NCI-H128 (cell line): ENCODE measurements around the gene BEST3.
"Not testable (repeated sequence)": the region's sequence is repeated elsewhere in the genome, so short reads cannot be mapped to it uniquely, and the experiment has no call there.

Experiments
- DNase-seq: peaks from one replicate; lab custom pipeline; 2025; ENCODE audit not compliant: unreplicated experiment; lab: John Stamatoyannopoulos, UW

Gene BEST3

DNA sequence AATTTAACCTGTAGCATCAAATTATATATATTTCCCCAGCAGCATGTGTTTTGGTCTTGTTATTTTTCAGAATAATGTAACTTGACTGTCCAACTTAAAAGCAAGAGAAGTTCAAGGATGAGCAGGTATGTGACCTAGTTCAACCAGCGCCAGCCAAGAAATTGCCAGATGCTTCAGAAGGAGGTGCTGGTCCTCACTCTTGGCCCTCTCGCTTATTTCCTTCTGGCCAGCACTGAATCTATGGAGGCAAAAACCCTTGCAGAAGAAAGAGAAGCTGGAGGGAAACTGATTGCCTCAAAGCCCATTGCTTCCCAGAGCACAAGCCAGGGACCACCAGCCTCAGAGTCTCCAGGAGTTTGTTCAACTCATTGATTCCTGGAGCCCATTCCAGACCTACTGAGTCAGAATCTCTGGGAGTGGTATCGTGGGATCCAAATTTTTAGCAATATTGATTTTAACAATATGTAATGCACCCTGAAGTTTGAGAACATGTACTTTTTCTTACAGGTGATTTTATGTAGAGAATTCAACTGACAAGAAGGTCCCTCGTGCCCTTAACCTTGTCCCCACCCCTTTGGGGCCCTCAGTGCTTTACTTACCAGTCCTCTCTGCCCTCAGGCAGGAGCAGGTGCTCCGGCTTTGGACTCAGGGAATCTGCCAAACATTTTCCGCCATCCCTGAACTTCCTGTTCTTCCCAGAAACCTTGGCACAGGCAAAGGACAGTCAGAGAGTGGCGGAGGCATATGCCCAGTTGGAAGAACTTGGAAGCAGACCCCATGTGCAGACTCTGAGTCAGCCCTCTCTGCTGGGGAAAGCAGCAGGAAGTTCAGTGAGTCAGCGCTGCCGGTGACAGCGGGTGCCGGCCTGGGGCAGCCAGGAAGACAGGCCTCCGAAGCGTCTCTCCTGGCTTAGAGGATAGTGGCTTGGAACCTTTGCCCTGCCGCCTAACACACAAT is 10.4 kb downstream of the BEST3 start:
- DNase-seq, result no peak

DNA sequence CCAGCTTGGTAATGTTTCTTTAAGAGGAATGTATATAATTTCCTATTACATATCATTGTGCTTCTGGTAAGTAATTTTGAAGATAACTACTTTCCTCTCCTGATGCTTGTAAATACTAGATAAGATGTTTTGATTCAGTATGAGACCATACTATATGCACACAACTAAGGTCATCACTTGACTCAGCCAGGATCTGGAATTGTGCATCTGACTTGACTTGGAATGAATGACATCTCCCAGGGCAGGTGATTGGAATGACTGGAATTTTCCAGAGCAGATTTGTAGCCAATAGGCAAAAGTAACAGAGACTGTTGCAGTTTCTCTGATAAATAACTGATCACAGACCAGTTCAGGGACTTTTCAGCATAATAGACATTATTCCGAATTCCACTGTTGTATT is 11.1 kb downstream of the BEST3 start:
- no peak for DNase-seq

- DNase-seq, result no peak
Observed at GRCh38 chr12:69687390-69687789, 11.7 kb downstream of the BEST3 start.

- no peak for DNase-seq
Observed at GRCh38 chr12:69686731-69687130, 12.4 kb downstream of the BEST3 start.

DNA sequence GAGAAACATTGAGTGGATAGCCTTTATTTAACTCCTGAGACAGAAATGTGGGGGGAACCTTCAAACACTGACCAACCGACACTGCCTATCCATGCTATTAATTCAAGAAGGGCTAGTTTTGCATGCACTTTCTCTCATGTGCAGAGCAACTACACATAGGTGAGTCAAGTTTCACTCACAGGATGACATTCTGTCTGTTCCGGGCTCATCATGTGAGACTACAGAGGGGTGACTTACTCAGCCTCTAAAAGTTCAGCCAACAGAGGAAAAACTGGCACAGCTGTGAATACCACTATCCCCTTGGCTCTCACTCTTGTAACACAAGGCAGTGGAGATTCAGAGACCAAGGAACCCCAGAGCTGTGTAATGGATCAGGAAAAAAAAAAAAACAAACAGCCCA is 13.3 kb downstream of the BEST3 start:
- no peak for DNase-seq

DNA sequence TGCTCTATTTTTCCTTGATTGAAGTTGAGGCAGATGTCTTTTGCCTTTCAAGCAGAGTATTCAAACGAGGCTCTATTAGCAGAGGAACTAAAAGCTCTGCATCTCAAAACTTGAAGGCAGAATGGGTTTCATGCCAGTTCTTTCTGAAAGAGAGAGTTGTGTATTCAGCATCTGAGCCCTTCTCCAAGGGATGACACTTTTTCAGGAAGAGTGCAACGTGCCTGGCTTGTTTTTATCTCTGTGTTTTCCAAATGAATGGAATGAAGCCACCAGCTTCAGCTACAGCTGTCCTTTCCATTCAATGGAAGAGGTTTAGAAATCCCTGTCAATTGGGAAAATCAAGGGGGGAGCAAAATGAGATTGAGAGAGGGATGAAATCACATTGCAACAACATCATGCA is 14.6 kb downstream of the BEST3 start:
- no peak for DNase-seq

GRCh38 chr12:69682110-69682755 is 16.9 kb downstream of the BEST3 start:
- DNase-seq, result no peak

- no peak for DNase-seq
Observed at GRCh38 chr12:69679119-69679518, 20.0 kb downstream of the BEST3 start.

DNA sequence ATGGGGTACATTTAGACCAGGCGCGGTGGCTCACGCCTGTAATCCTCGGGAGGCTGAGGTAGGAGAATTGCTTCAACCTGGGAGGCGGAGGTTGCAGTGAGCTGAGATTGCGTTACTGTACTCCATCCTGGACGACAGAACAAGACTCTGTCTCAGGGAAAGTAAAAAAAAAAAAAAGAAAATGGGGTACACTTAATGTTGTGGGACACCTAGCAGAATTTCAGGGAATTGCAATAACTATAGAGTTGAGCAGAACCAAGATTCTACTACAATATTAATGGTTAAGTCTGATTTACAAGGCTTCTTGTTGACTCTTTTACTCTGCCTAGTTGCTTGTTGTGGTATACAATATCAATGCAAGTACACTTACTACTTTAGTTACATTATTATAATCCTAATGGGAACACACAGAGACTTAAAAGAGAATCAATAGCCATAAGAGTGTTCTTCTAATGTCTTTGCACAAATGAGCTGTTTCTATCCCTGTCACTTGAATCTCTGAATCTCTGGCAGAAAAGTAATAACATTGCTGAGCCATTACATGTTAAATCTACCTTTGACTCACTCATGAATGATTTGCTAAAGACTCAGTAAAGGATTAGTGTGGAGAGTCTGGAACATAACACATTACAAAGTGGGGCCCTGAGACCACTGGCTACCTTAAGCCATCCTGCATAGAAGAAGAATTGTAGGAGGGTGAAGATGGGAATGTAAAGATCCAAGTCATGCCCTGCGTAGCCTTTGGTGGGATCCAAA is 22.7 kb downstream of the BEST3 start:
- no peak for DNase-seq

GRCh38 chr12:69672195-69672594 is 26.9 kb downstream of the BEST3 start:
- no peak for DNase-seq

GRCh38 chr12:69671597-69671996 is 27.5 kb downstream of the BEST3 start:
- peak; percentile 82 for DNase-seq

DNA sequence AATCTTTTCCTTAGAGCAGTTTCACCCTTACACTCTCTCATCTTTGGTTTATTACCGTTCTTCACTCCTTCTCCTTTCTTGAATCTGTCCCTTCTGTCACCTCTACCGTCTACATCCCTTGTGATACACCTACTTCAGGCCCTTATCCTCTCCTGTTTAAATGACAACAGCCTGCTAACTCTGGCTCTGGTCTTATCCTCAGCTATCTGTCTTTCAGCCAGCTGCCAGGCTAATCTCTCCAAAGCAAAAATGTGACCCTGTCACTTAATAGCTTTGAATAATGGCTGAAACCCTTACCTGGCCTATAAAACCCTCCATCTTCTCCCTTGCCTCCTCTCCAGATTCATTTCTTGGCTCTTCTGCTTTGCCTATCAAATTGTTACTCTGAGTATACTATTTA is 32.3 kb downstream of the BEST3 start:
- DNase-seq, result no peak

- not testable (repeated sequence) for DNase-seq
Observed at GRCh38 chr12:69664930-69665377, 34.1 kb downstream of the BEST3 start.

GRCh38 chr12:69663726-69664125 is 35.4 kb downstream of the BEST3 start:
- DNase-seq, result no peak

DNA sequence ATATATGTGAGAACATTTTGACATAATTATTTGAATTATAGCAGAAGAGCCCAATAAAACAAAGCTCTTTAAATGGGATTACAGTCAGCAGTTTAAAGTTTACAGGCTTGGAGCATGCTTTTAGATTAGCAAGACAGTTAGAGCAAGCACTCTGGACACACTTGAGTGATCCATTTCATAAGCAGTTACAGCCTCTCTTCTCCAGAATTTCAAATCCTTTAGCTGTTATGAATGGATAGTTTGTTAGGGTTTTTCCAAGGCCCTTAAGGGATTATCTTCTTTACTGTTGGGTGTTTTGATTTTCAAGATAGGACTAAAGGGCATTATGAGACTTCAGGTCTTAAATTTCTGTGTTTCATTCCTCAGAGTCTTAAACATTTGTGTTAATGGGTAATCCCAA is 36.3 kb downstream of the BEST3 start:
- no peak for DNase-seq

DNA sequence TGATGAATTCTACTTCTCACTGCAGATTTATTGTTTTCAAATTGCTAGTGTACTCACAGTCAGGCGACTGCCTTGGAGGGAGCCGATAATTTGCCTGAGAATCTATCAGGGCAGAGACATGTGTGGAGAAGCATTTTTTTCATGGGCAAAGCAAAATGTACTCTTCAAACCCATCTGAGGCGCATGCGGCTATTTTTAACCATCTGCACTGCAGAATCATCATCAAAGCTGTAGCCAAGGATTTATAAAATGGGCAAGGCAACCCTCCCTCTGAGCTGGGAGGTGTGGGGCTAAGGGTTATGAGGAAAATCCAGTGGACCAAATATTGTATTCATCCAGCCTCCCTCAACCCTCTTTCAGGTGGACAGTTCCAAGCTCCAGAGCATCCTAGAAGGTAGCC is 37.7 kb downstream of the BEST3 start:
- no peak for DNase-seq

GRCh38 chr12:69660164-69660863 is 38.8 kb downstream of the BEST3 start:
- no peak for DNase-seq

DNA sequence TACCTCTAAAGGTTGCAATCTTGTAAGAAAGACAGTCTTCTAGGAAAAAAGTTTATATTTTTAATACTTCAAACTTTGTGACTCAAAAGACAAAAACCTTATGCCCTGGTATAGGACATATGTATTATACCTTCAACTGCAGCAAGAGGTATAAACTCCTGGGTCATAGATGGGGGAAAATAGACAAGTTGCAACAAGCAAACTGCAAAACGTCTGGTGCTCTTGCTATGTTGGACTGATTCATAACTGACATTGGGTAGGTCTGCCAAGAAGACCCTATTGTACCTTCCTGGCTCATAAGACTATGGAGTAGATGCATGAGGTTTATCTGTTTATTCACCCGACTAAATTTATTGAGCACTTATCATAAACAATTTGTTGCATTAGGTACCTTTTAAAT is 40.9 kb downstream of the BEST3 start:
- no peak for DNase-seq

- no peak for DNase-seq
Observed at GRCh38 chr12:69657376-69658137, 41.5 kb downstream of the BEST3 start.

DNA sequence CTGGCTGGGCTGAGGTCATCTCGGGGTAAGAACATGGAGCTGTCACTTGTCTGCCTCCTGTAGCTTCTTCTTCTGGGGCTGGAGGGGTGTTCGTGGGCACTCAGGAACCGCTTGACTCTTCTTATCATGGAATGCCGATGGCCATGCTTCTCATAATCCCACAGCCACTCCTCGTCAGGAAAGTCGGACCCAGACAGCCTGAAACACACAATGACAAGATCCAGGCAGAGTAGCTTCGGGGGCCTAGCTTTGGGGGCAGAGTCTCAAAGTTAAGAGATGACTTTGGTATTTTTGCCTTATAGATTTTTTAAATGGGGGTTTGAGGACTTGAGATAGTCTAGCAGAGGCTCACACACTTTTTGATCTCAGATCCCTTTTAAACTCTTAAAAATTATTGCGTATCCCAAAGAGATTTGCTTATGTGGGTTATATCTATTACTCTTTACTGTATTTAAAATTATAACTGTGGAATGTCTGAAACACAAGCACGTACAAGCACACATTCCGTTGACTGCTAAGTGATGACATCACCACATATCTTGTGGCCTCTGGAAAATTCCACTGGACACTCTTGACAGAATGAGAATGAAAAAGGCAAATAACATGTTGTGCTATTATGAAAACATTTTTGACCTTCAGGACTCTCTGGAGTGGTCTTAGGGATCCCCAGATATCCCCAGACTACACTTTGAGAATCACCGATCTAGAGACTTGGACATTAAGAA is 43.3 kb downstream of the BEST3 start:
- DNase-seq, result no peak
